Measurements from ENCODE around the gene PON3.
"Not testable (repeated sequence)": the region's sequence is repeated elsewhere in the genome, so short reads cannot be mapped to it uniquely, and the experiment has no call there.

Gene PON3

DNA sequence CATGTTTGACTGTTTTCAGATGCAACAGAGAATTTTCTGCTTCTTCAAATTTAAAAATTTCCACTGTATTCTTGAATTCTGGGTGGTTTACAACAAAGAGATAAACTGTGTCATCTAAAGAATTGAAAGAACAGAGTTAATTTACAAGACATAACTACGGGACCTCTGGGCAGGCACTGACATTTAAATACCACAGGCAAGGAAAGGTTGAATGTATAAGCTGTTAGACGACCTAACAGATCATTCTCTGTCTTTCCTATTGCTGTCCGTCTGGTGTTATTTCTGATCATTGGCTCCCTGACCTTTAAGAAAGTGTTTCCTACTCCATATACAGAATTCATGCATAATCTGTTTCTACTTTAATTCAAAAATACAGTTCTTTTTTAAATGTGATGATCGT, 15.5 kb upstream of the PON3 start:
- DNase-seq = no peak

DNA sequence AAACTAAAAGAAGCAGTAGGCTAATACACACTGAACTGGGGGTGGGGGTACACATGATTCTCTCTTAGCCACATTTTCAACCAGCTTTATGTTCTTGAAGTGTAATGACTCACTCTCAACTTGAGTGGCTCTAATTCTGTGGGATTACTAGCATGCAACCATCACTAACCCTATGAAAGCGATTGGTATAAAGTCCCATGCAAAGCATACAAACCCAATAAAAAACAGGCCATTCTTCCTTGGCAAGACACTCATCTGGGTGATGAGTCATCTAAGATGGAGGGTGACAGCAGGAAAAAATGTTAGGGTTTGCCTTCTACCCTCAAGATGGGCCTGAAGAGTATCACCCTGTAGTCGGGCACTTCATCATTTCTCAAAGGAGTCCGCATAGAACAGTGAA, 14.9 kb upstream of the PON3 start:
- DNase-seq = no peak

DNA sequence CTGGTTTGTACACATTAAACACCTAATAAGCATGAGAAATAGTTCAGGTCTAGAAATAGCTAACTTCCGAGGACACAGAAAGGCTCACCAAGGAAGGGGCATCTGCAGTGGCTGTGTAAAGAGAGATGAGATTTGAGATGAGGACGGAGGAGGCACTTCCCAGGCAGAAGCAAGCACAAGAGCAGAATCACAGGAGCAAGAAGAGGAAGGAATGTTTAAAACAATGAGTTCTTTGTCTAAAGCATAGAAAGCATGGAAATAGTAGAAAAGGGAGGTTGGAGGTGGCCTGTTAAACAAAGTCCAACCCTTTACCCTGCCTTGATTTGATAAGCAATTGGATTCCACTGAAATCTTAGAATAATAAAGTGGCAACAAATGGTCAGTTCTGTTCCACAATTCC, 11.6 kb upstream of the PON3 start:
- no peak for DNase-seq

DNA sequence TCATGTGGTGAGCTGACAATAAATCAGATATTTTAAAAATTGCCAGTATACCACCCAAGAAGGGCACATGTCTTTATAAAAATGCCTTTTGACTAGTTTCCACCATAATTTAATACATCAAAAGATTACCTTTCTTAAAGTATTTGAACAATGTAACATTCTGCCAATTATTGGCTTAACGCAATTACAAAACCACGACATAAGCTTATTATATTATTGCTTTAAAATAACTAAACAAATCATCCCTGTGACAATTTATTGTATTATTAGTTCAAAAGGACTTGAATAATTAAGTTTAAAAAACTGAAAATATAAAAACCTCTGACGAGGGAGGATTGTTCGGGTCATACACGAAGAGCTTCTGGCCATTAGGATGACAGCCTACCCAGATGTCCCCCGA, 9.6 kb upstream of the PON3 start:
- DNase-seq = no peak

DNA sequence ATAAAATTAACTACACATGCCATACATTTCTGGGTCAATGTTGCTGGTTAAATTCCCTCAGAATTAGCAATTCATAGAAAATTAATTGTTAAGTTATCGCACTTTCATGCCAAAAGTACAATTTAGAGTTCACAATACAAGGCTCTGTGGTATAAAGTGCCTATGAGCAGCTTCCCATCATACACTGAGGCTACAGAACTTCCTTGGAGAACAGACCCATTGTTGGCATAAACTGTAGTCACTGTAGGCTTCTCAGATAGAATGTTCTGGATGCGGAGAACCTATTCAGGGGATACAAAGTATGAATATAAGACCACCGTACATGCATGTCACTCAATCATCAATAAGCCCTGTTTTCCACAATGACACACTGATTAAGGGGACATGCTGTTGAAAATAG, 9.0 kb upstream of the PON3 start:
- no peak for DNase-seq

DNA sequence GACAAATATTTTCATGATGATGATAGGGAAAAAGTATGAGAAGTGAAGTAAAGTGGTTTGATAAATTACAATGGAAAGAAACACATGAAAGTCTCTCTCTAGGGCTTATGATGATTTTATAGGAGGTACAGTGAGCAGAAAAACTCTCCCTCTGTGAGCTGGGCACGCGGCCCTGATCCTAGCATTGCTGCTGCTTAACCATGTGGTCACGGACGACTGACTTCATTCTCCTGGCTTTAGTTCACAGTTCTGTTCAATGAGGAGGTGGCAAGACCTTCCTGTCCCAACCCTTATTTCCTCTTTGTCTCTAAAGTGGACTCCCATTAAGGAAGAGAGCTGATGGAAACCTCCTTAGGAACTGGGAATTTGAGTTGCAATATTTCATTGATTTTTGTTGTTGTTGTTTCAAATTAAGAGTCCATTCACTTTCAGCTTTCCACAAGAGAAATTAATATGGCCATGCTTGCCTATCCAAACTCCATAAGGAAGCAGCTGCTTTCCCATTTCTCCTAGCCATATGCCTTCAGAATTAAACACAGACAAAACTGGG, 8.2 kb upstream of the PON3 start:
- DNase-seq = peak; percentile 84

DNA sequence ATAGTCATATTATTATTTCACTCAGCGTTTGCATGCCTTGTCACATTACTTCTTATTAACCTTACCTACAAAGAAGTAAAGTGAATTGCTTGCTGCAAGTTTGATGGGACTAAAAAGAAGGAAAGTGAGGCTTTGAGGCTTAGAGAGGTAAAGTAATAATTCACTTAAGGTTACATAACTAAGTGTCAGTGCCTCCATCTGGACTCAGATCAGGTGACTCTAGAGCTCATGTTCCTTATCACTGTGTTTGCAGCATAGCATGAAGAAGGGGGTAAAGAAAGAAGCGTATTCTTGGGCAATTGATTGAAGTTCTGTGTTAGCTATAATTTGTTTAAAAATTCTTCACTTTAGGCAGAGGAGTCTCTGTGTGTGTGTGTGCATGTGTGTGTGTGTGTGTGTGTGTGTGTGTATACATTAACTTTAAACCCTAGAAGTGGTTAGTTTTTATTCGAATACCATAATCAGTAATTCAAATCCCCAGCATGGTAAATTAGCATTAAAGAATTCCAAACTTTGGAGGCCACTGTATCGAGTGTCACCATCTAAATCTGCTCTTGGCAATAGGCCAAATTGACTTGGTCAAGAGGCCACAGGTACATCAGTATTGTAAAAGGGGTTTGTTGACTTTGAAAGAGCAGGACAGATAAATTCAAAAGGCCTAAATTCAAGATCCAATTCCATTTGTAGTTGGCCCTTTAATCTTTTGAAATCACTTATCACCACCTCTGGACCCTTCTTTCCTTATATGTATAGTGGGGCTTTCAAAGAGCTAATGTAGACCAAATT, 2.2 kb upstream of the PON3 start:
- no peak for DNase-seq

DNA sequence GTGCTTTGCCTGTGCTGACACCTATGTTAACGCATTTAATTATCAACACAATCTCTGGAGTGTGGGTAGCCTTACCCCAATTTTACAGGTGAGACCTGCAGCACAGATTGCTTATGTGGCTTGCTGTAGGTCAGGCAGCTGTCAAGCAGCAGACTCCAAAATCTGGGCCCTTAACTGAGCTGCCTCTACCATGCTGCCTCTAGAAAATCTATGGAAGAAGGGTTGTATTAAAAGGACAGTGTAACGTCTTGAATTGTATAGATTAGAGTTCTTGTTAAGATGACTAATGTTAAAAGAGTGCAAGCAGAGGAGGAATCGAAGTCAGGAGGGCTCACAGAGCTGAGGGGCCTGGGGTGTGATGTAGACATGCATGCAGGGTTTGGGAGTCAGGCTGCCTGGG, 1.2 kb upstream of the PON3 start:
- no peak for DNase-seq

DNA sequence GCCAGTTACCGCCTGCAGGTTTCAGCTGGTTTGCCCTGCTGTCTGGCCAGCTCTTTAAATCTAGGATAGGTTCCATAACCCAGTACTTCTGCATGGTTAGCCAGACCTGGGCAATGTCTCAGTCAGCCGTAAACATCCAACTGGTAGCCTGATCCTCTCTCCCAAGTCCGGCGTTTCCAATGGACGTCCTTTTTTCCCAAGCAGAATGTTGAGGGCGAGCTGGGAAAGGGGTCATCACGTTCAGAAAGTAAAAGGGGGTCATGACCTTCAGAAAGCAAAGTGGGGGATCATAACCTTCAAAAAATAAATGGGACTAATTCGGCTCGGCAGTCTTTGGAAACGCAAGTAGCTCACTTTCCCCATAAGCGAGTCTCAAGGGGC, 430 bp downstream of the PON3 start:
- no peak for DNase-seq

DNA sequence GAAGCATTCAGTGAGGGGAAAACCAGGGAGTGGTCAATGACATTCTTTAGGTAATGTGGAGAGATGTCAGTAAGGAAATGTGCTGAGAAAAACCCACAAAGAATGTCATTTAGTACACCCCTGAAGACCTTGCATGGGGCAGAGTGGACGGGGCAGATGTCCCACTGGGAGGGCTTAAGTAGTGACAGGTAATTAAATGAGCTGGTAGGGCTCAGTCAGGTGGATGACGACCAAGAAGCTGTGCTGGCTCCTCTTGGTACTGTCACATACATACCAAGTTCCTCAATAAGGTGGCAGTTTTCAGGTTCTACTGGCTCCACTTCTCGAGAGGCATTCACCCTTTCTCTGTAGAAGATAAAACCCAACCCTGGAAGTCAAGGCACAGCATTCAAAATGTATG, 1.8 kb downstream of the PON3 start:
- DNase-seq = no peak

DNA sequence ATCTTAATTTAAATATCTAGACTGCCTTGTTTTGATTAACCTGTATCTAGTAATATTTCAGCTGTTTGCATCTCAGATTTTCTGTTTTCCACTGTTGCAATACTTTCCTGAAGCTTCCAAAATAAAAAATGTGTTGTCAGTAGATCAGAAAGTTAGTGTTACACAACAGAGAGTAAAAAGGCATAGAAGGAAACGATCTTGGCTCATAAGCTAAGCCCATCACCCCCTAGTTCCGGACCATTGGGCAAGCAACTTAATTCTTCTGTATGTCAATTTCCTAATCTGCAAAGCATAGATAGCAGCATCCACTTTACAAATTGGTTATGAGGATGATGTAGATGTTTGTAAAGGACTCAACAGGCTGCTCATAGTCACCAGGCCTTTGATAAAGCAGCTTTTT, 4.4 kb downstream of the PON3 start:
- no peak for DNase-seq

DNA sequence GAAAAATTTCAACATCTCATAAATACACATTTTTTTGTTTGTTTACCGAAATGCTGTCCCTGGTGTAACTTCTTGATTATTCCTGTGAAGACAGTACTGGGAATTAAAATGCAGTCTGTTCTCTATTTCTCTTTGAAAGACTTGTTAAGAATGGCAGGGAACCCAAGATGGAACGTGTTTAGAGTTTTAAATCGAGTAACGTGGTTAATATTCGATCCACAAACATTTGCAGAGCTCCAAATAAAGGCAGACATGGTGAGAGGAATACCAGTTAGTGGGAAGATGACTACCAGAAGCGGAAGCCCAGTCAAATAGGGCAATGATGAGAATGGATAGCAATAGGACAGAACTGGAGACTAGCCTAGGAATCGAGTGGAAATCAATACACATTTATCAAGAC, 6.7 kb downstream of the PON3 start:
- DNase-seq = no peak

DNA sequence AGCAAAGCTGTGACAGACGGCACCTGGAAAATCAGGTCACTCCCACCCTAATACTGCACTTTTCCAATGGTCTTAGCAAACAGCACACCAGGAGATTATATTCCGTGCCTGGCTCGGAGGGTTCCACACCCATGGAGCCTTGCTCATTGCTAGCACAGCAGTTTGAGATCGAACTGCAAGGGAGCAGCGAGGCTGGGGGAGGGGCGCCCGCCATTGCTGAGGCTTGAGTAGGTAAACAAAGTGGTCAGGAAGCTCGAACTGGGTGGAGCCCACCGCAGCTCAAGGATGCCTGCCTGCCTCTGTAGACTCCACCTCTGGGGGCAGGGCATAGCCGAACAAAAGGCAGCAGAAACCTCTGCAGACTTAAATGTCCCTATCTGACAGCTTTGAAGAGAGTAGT, 16.7 kb downstream of the PON3 start:
- not testable (repeated sequence) for DNase-seq

DNA sequence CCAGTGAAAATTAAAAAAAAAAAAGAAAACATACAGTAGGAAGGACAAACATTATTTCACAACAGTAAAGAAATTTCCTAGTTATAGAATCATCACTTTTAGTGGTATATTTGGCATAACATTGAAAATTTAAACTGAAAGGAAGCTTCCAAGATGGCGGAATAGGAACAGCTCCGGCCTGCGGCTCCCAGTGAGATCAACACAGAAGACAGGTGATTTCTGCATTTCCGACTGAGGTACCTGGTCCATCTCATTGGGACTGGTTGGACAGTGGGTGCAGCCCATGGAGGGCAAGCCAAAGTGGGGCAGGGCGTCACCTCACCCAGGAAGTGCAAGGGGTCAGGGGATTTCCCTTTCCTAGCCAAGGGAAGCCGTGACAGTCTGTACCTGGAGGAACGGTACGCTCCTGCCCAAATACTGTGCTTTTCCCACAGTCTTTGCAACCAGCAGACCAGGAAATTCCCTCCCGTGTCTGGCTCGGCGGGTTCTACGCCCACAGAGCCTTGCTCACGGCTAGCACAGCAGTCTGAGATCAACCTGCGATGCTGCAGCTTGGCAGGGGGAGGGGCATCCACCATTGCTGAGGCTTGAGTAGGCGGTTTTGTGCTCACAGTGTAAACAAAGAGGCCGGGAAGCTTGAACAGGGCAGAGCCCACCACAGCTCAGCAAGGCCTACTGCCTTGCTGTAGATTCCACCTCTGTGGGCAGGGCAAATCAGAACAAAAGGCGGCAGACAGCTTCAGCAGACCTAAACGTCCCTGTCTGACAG, 19.4 kb downstream of the PON3 start:
- DNase-seq = no peak

DNA sequence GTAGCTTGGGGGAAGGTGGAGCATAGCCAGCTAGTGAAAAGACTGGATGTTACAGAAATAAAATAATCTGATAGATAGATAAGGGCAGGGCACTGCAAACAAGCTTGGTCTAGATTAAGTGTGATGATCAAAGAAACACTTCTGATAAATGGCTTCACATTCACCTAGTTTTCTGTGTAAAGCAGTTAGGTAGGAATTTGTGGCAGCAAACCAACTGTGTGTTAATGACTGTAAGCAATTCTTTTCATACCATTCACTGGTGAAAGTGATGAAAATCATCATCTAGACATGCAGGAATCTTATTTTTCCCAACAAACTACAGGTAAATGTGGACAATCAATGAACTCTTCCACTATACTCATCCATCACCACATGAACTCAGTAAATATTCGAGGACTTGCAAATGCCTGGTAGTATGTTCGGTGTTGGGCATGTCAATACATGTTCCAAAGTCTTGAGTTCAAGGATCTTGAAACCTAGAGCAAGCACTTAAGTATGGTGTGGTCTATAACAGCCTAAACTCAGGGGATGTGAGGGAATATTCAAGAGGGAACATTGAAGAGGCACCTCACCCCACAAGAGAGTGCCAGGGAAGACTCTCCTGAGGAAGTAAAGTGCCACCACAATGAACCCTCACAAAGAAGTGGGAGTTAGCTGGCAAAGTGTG, 20.5 kb downstream of the PON3 start:
- no peak for DNase-seq

DNA sequence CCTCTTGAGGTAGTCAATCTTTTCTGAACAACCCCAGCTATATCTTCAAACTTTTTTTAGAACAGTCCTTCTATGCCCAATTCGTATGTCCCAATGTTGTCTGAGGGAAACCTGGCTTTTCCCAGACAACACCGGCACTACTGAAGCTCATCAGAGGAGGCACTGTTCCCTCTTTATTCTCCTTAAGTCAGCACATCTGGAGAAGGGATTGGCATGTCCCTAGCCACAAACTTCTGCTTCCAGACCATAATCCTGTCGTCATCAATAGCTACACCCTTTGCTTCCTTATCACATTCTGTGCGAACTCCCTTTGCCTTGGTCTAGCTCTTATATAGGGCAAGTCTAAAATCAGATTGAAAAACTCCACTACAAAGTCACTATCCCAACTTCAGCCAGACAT, 22.9 kb downstream of the PON3 start:
- no peak for DNase-seq

DNA sequence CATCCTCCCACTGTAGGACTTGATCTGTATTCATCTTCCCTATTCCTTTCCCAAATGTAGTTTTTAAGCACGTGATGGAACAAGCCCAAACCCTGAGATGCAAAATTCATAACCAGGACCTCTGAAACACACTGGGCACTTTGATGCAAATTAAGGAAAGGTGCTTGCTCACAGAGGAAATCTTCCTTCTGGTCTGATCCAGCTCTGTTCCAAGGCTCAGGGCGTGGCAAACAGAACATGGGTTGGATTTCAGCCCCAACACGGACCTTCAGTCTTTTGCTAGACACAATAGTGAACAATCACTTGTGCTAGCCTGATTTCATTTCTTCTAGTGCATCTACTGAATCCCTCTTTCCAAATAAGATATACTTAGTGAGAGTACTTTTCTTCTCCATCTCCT, 27.9 kb downstream of the PON3 start:
- DNase-seq = no peak

DNA sequence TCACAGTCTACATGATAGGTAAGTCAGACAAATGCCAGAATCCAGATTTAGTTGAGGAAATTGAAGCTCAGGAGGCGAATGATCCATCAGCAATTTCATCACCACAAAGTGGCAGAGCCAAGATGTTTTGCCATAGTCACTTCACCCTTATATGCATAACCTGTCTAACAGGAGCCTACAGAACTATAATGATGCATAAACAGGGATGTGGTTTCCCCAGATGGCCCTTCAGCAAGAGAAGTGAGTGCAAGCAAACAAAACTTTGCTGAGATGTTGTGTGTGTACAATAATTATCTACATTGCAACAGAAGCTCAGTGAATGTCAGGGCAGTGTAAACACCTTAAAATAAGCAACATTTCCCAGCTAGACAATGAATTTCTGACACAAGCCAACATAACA, 28.6 kb downstream of the PON3 start:
- DNase-seq = no peak

DNA sequence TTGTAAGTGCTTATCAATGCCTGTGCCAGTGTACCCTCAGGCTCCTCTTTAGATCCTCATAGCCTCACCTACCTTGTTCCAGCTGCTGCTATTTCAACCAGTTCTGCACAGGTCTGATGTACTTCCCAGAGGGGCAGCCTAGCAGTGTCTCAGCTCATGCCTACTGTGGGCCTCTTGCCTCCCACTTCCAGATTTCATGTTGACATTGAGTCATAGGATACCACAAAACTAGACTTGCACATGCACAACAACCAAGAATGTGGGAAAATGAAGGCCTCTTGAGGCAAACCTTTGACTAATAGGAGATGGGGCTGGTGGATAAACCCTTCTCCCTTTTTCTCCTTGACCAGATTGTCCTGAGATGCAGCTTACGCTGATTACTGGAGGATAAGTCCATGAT, 31.0 kb downstream of the PON3 start:
- DNase-seq = no peak

DNA sequence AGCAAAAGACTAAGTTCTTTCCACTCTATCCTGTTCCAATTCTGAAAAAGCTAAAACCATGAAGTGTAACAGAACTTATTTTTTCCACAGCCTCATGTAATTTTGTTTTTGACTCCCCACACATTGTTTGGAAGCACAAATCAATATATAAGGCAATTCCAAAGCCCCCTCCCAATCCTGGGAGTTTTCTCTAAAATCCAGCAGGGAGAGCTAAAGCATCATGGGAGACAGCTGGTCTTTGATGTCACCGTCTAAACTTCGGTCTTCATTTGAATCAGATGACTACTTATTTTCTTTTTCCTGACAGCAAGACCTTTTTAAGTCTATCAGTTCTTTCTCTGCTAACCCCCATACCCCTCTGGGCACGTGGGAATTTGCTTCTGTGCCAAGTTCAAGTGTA, 38.6 kb downstream of the PON3 start:
- peak; percentile 20 for DNase-seq

DNA sequence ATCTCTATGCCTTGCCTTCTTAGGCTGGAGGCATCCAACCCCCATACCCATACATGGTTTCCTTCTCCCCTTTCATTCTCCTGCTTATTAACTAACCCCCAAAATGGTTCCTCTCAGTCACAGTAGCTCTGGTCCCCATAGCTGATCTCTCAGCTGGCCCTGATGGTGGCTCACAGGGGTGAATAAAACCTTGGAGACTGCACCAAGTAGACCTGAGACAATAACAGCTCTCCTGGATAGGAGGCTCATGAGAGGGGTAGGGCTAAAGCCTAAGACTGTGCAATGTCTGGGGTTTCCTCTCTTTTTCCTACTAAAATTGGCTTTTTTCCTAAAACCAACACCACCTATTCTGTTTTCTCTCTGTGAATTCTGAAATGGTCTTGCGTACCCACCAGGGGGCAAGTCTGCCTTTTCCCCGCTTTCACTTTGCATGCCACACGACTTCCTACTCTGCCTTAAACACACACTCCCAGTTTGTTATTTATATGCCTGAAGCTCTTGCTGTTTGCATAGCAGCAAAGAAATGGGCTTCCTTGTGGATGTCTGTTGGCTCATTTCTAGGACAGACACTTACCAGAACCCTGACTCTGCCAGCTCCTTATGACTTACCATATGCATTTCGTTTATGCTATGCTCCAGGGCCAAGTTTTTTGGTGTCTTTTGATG, 53.4 kb downstream of the PON3 start:
- DNase-seq = no peak

DNA sequence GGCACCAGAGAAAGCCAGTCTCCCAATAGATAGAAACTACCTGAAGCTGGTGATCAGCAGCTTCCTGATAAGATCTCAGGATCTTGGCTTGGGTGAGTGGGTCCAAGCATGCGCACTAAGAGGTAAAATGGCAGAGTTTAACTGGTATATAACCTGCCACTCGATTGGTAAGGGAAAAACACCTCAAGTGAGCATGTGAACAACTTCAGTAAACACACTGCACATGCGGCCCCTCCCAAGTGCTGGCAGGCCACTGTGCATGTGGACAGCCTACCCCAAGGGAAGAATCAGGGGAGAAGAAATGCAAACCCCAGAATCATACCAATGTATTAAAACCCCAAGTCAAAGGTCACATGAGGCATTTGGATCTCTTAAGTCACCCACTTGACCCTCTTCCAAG, 54.1 kb downstream of the PON3 start:
- no peak for DNase-seq

DNA sequence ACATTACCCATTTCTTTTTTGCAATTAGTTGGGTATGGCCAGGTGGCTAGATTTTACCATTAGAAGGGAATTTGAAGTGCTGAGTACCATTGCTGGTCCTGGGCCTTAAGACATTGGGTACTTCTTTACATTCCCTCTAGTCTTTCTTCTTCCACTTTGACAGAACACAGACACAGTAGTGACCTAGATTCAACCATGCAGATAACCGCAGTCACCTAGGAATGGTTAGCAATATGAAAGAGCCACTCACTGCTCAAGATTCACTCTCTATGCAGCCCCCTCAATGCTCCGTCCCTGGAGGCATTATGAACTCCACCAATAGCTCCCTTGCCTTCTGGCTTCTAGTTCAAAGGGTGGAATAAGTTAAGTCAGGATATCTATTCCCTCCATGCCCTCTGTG, 55.7 kb downstream of the PON3 start:
- no peak for DNase-seq

Data from NCI-H1092 treated with DMSO at 0.1 percent for 48 hours (cell line).